ENCODE data around the gene DMRTB1.

The DMRTB1 gene

DNA sequence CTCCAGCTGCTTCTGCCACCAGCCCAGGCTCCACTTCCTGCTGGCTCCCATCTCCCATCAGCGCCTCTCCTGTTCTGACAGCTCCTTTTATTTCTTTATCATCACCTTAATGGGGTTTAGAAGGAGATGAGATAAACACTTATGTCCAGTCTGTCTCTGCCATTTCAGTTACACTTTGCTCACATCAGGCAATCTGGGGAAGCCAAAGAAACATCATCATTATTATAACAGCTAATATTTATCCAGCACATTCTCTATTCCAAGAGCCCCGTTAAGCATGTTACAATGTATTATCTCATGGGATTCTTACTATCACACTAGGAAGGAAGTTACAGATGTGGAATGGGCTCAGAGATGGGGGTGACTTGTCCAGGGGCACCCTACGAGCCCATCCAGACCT lies 31.2 kb downstream of the DMRTB1 start:
- no peak for TF ChIP-seq CTCF (IDR thresholded peaks at IDR 0.05)
- peaks cover 29% of the 10 kb centered on the region for H3K27me3 ChIP-seq
- H3K27ac ChIP-seq = no peak overlapping the region
- no peaks in the 10 kb centered on the region for H3K9me3 ChIP-seq
- no peak overlapping the region for H3K4me3 ChIP-seq (ENCODE audit: low read depth in 1 of 2, low read length in 1 of 2)
- no peaks in the 10 kb centered on the region for H3K36me3 ChIP-seq
- H3K4me1 ChIP-seq (ENCODE audit: control insufficient read depth in 1 of 2, insufficient read depth in 1 of 2, low read depth in 1 of 2, low read length in 1 of 2) = no peaks in the 10 kb centered on the region

DNA sequence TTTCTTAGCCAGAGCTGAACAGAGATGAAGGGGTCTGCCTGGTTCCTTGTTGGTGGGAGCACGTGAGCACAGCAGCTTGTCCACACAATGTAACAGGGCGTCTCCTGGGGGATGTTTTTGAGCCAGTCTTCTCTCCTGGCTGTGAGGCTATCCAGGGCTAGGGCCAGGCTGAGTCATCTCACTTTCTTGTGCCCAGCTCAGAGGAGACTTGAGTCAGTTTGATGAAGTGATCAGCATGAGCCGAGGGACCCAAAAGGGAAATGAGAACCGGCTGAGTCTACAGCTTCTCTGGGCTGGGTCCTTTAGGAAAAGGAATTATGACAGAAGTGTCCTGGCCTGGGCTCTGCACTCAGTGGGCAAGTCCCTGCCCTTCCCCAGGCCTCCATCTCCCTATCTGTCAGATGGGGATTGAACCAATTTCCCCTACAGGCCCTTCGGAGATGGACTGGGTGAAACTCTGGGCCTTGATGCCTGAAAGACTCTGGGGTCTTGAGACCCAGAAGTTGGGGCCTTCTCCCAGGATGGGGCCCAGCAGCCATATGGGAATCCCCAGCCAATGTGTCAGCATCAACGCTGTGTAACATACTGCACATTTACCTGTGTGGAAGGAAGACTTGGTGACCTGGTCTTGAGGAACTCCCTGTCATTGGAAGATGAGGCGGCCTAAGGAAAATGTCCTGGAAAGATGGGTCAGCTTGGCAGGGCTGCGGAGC lies 36.6 kb downstream of the DMRTB1 start:
- Histone ChIP-seq H3K36me3 (no peaks in the 10 kb centered on the region), H3K4me1 (ENCODE audit: control insufficient read depth in 1 of 2, insufficient read depth in 1 of 2, low read depth in 1 of 2, low read length in 1 of 2) (no peaks in the 10 kb centered on the region), H3K27me3 (peaks cover 4% of the 10 kb centered on the region), H3K27ac (no peak overlapping the region), H3K4me3 (ENCODE audit: low read depth in 1 of 2, low read length in 1 of 2) (no peak overlapping the region), H3K9me3 (no peaks in the 10 kb centered on the region)
- no peak for TF ChIP-seq CTCF (IDR thresholded peaks at IDR 0.05)

DNA sequence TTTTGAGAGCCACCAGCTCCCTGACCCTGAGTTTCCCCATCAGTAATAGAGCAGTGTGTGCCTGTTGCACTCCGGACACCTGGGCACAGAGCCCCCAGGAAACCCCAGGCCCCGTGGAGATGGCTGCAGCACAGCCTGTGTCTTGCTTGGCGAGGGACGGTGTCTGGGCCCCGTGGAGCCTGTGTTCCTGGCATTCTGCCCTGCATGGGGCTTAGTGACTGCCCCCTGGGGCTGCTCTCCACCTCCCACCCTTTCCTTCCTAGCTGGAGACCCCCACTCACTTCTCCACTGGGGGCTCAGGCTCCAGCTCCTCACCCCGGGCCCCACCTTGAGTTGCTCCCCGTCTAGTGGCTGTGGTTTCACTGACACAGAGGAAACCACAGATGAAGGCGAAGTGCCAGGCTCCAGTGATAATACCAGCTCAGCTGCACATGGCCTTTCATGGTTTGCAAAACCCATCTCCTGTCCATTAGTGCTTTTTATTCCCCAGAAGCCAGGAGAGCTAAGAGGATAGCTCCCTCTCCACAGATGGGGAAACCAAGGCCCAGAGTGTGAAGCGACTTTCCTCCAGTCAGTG lies 39.4 kb downstream of the DMRTB1 start:
- peaks cover 4% of the 10 kb centered on the region for H3K27me3 ChIP-seq
- no peak for TF ChIP-seq CTCF (IDR thresholded peaks at IDR 0.05)

GRCh38 chr1:53499257-53500203 lies 40.3 kb downstream of the DMRTB1 start:
- no peaks in the 10 kb centered on the region for H3K9me3 ChIP-seq

More for the DNA sequence above, 39.4 kb downstream of the DMRTB1 start:
- Histone ChIP-seq H3K9me3 (no peaks in the 10 kb centered on the region), H3K27ac (no peak overlapping the region), H3K4me1 (ENCODE audit: control insufficient read depth in 1 of 2, insufficient read depth in 1 of 2, low read depth in 1 of 2, low read length in 1 of 2) (no peaks in the 10 kb centered on the region), H3K4me3 (ENCODE audit: low read depth in 1 of 2, low read length in 1 of 2) (no peak overlapping the region), H3K36me3 (no peaks in the 10 kb centered on the region)

More at GRCh38 chr1:53499257-53500203, 40.3 kb downstream of the DMRTB1 start:
- no peaks in the 10 kb centered on the region for H3K4me1 ChIP-seq (ENCODE audit: control insufficient read depth in 1 of 2, insufficient read depth in 1 of 2, low read depth in 1 of 2, low read length in 1 of 2)
- no peak overlapping the region for H3K27ac ChIP-seq
- no peaks in the 10 kb centered on the region for H3K36me3 ChIP-seq
- no peak overlapping the region for H3K4me3 ChIP-seq (ENCODE audit: low read depth in 1 of 2, low read length in 1 of 2)
- H3K27me3 ChIP-seq = peaks cover 4% of the 10 kb centered on the region
- no peak for TF ChIP-seq CTCF (IDR thresholded peaks at IDR 0.05)
